K562 (cell line): ENCODE data around the gene CDH18. TPM values are rescaled to one million over a fixed set of nuclear protein-coding genes. Genes with fewer than 3 reads are reported as not detected.
A peak's percentile ranks its signal among the peaks of the same experiment; 100 is the strongest.

Experiments
- ATAC-seq: fragments of 200-7000 bp; cut with Tn5 transposase; 3 replicates; pipeline ENCODE4 v1.9.1; 2020; ENCODE audit warnings: moderate library complexity
- BruUV-seq: library from RNA; stranded (reverse); fragments of 400-500 nt; replicated peaks from 2 replicates; lab custom pipeline; 2021; lab: Mats Ljungman, UMichigan
- CTCF ChIA-PET: fragments of 300-600 bp; formaldehyde crosslinking; extraction: SDS; loops from one replicate; lab custom pipeline; 2021; ENCODE audit warnings: low intra/inter-chr PET ratio; lab: Yijun Ruan, JAX
- POLR2A ChIA-PET: fragments of 300-600, 350-650 bp; sonication (Branson Sonifier 250); formaldehyde crosslinking; extraction: SDS; loops from one replicate; lab custom pipeline; 2021; ENCODE audit warnings: antibody characterized with exemption, inconsistent platforms; lab: Yijun Ruan, JAX
- DNase-seq, 4 experiments: peaks; one replicate each; pipeline versions ENCODE4 v3.0.0 to v3.0.0-alpha.2; 2011 to 2018; ENCODE audit warnings: low spot score in 3 of 4, mixed read lengths in 3 of 4; ENCODE audit errors: extremely low read depth in 1 of 4
- FAIRE-seq: peaks from 2 replicates; lab custom pipeline; 2011; peaks lifted over from hg19 to GRCh38; lab: Jason Lieb, UNC
- H2AFZ ChIP-seq: 2 replicates; pipeline ENCODE4 v1.6.0; 2011; ENCODE audit warnings: low read depth, low read length, control low read depth, inconsistent platforms
- H3K27ac ChIP-seq: fragments of 200-600 bp; 3 replicates; pipeline ENCODE4 v1.8.0; 2011; ENCODE audit warnings: low read depth, mild to moderate bottlenecking, control low read depth, inconsistent platforms, low read length, moderate library complexity, mixed read lengths; ENCODE audit errors: extremely low read depth
- H3K27me3 ChIP-seq, 2 experiments: fragments of 300-600 bp in 1 of 2; 2 replicates in 1 of 2; 3 replicates in 1 of 2; pipeline versions ENCODE4 v1.6.0 to v1.8.0; 2011; ENCODE audit warnings: inconsistent platforms in 2 of 2, low read length in 2 of 2, mild to moderate bottlenecking in 1 of 2, mixed read lengths in 1 of 2, moderate library complexity in 1 of 2; ENCODE audit not compliant: control insufficient read depth in 2 of 2, insufficient read depth in 2 of 2
- H3K36me3 ChIP-seq: fragments of 300-600 bp; 3 replicates; pipeline ENCODE4 v1.8.0; 2011; ENCODE audit warnings: mild to moderate bottlenecking, low read length, inconsistent platforms; ENCODE audit not compliant: control insufficient read depth, insufficient read depth
- H3K4me1 ChIP-seq, 2 experiments: fragments of 200-600 bp in 1 of 2; replicated peaks in 1 of 2; 2 replicates in 1 of 2; 3 replicates in 1 of 2; pipeline versions ENCODE4 v1.5.1 to v1.8.0; 2011; ENCODE audit warnings: inconsistent platforms in 2 of 2, low read length in 2 of 2, mild to moderate bottlenecking in 1 of 2, mixed read lengths in 1 of 2, moderate library complexity in 1 of 2; ENCODE audit not compliant: control insufficient read depth in 2 of 2, insufficient read depth in 2 of 2
- H3K4me2 ChIP-seq: 2 replicates; pipeline ENCODE4 v1.6.1; 2011; ENCODE audit warnings: low read length, control low read depth, inconsistent platforms, mixed read lengths; ENCODE audit not compliant: insufficient read depth
- H3K4me3 ChIP-seq: fragments of 200-600 bp; sonication (generic), shearing (Covaris generic); 2 replicates; pipeline ENCODE4 v1.5.1; 2016; ENCODE audit warnings: control low read depth, inconsistent platforms
- H3K79me2 ChIP-seq: fragments of 200-600 bp; 3 replicates; pipeline ENCODE4 v1.8.0; 2011; ENCODE audit warnings: low read length, inconsistent platforms; ENCODE audit not compliant: control insufficient read depth, insufficient read depth
- H3K9ac ChIP-seq, 2 experiments: 2 replicates each; pipeline versions ENCODE4 v1.6.0 to v1.6.1; 2011; ENCODE audit warnings: low read depth in 2 of 2, low read length in 2 of 2, control low read depth in 1 of 2, inconsistent platforms in 1 of 2, mild to moderate bottlenecking in 1 of 2, mixed read lengths in 1 of 2; ENCODE audit not compliant: insufficient read depth in 1 of 2
- H3K9me1 ChIP-seq: one replicate; pipeline ENCODE4 v1.6.0; 2011; ENCODE audit warnings: inconsistent platforms, mild to moderate bottlenecking, low read length, moderate library complexity; ENCODE audit not compliant: control insufficient read depth, insufficient read depth
- H3K9me3 ChIP-seq: replicated peaks from 2 replicates; pipeline ENCODE4 v1.5.1; 2011; ENCODE audit warnings: low read depth, low read length, inconsistent platforms; ENCODE audit not compliant: control insufficient read depth, insufficient read depth
- H4K20me1 ChIP-seq: replicated peaks from 2 replicates; pipeline ENCODE4 v1.6.1; 2011; ENCODE audit warnings: low read length, inconsistent platforms, mixed read lengths; ENCODE audit not compliant: control insufficient read depth, insufficient read depth
- E2F3 ChIP-seq: fragments of 250-450 bp; sonication (Bioruptor Pico); IDR thresholded peaks from 2 replicates; pipeline ENCODE4 v1.4.0; 2020; ENCODE audit warnings: mild to moderate bottlenecking
- HMG20A ChIP-seq: fragments of 450-650 bp; formaldehyde crosslinking; conservative IDR thresholded peaks from 2 replicates; pipeline ENCODE4 v1.4.0; 2020; ENCODE audit warnings: mild to moderate bottlenecking, mixed read lengths
- ILK ChIP-seq: fragments of 450-650 bp; IDR thresholded peaks from 2 replicates; pipeline ENCODE4 v1.6.1; 2016; ENCODE audit warnings: missing genetic modification characterization, low read depth, mild to moderate bottlenecking, missing compliant biosample characterization, moderate library complexity, borderline replicate concordance
- KLF1 ChIP-seq: fragments of 450-650 bp; IDR thresholded peaks from 2 replicates; pipeline ENCODE4 v1.6.1; 2016; ENCODE audit warnings: missing genetic modification characterization, missing compliant biosample characterization
- L3MBTL2 ChIP-seq: fragments of 450-650 bp; IDR thresholded peaks from 2 replicates; pipeline ENCODE4 v1.6.1; 2016; ENCODE audit warnings: mild to moderate bottlenecking, moderate library complexity
- POLR2B ChIP-seq: fragments of 450-650 bp; IDR thresholded peaks from 2 replicates; pipeline ENCODE4 v1.6.1; 2018; ENCODE audit warnings: low read depth; ENCODE audit not compliant: partially characterized antibody
- PRDM10 ChIP-seq: fragments of 450-650 bp; IDR thresholded peaks from 2 replicates; pipeline ENCODE4 v1.6.1; 2018; ENCODE audit not compliant: partially characterized antibody
- SP2 ChIP-seq: IDR thresholded peaks from 2 replicates; pipeline ENCODE4 v1.6.1; 2011; ENCODE audit warnings: mild to moderate bottlenecking, low read depth, low read length, moderate library complexity; ENCODE audit not compliant: poor library complexity, severe bottlenecking; ENCODE audit errors: extremely low read depth
- SRSF7 ChIP-seq: fragments of 200-400 bp; formaldehyde crosslinking; optimal IDR thresholded peaks from 2 replicates; pipeline ENCODE3; 2017; ENCODE audit warnings: mild to moderate bottlenecking, low read depth, low read length
- TAF15 ChIP-seq: fragments of 200-400 bp; formaldehyde crosslinking; IDR thresholded peaks from 2 replicates; pipeline ENCODE4 v1.6.1; 2017; ENCODE audit warnings: mild to moderate bottlenecking, low read depth, low read length, moderate library complexity
- ZNF174 ChIP-seq: fragments of 250-450 bp; sonication (Bioruptor Pico); IDR thresholded peaks from 2 replicates; pipeline ENCODE4 v1.4.0; 2020; ENCODE audit warnings: mild to moderate bottlenecking
- WGBS: fragments of 100-300 bp; shearing (Covaris generic); methylation state at CpG from one replicate; pipeline ENCODE4 v1.1.6; 2016; ENCODE audit warnings: low coverage, mixed read lengths; ENCODE audit not compliant: insufficient coverage; ENCODE audit errors: missing lambda C conversion rate; 5-methylcytosine and 5-hydroxymethylcytosine counted together
- in situ Hi-C: fragments of 300-500 bp; cut with MboI; formaldehyde crosslinking; loops from 4 replicates; pipeline ENCODE4 v1.15.0; 2018; ENCODE audit warnings: inconsistent platforms, mixed read lengths
- intact Hi-C: fragments of 100-400 bp; cut with micrococcal nuclease; formaldehyde crosslinking; loops from 2 replicates; pipeline ENCODE4 v1.14.2; 2022
- polyA plus RNA-seq, 8 experiments: library from polyadenylated mRNA; depleted of rRNA in 4 of 8; stranded (reverse) in 5 of 8; unstranded in 3 of 8; fragments of >200 nt; fragmentation: Nextera tagmentation in 2 of 8; fragmentation: Illumina TruSeq in 1 of 8; extraction: Ambion mirVana in 2 of 8; extraction: Trizol in 1 of 8; gene quantifications; 2 replicates each; pipeline versions ENCODE4 v1.2.1 to v1.2.3, GENCODE V29; 2011 to 2014; ENCODE audit warnings: inconsistent platforms in 1 of 8, missing spikeins in 1 of 8
- total RNA-seq, 7 experiments: library from RNA; depleted of rRNA in 6 of 7; stranded (reverse); fragments of >200 nt in 6 of 7; fragmentation: Illumina TruSeq in 2 of 7; extraction: Trizol in 2 of 7; gene quantifications; 2 replicates each; pipeline versions ENCODE4 v1.2.1 to v1.2.3, GENCODE V29; 2011 to 2021; ENCODE audit warnings: low replicate concordance in 1 of 7
- TF ChIP-seq, protein P1 (sequence below): IDR thresholded peaks from 2 replicates; pipeline ENCODE4 v1.6.1; 2011; ENCODE audit warnings: borderline replicate concordance, low read depth, mild to moderate bottlenecking, moderate library complexity, low read length; ENCODE audit not compliant: insufficient read depth, poor library complexity, severe bottlenecking
- TF ChIP-seq, protein P2 (sequence below), 2 experiments: fragments of 250-450 bp in 1 of 2; fragments of 450-650 bp in 1 of 2; sonication (Bioruptor Pico) in 1 of 2; IDR thresholded peaks; 2 replicates each; pipeline versions ENCODE4 v1.6.1 to v1.8.0; 2016 to 2021; ENCODE audit warnings: mild to moderate bottlenecking in 2 of 2, moderate library complexity in 2 of 2, missing compliant biosample characterization in 1 of 2, missing genetic modification characterization in 1 of 2

The CDH18 gene
- total and polyA plus RNA-seq, 9 of the 15 experiments (the other 6 are each of a cell fraction or from before 2014, with no cell fraction given) = 0.18 to 1.4 (median 0.31) TPM

DNA sequence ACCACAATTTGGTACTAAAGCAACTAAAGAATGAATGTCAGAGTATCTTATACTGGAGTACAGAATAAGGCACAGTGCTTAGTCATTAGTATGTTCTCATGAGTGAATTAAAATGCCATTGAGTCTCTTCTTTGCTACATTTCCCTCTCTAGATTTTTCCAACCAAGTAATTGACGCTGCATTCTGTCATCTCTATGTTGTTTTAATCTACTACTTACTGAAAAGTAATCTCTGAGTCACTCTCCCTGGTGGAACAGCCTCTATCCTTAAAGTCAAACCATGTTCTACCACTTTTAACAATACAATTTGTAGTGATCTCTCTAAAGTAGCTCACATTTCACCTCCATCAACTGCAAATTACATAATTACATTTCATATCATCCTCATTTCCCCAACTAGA is 495.1 kb downstream of the CDH18 start (continued):
- TF ChIP-seq E2F3 (CRISPR knock-in tag) = no peak
- no peak for TF ChIP-seq SP2
- no peak for TF ChIP-seq L3MBTL2
- TF ChIP-seq SRSF7 = no peak
- no peak for TF ChIP-seq ILK (tag)
- TF ChIP-seq, protein P1, sequence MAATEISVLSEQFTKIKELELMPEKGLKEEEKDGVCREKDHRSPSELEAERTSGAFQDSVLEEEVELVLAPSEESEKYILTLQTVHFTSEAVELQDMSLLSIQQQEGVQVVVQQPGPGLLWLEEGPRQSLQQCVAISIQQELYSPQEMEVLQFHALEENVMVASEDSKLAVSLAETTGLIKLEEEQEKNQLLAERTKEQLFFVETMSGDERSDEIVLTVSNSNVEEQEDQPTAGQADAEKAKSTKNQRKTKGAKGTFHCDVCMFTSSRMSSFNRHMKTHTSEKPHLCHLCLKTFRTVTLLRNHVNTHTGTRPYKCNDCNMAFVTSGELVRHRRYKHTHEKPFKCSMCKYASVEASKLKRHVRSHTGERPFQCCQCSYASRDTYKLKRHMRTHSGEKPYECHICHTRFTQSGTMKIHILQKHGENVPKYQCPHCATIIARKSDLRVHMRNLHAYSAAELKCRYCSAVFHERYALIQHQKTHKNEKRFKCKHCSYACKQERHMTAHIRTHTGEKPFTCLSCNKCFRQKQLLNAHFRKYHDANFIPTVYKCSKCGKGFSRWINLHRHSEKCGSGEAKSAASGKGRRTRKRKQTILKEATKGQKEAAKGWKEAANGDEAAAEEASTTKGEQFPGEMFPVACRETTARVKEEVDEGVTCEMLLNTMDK = no peak
- no peak for TF ChIP-seq HMG20A (CRISPR knock-in tag)

- no peaks in the 10 kb centered on the region for H3K9me1 ChIP-seq
- CTCF ChIA-PET = no interaction called here
- no peak overlapping the region for H3K4me3 ChIP-seq
- H3K4me1 ChIP-seq = no peaks in the 10 kb centered on the region
- in situ Hi-C loops = no loop called here
- H3K79me2 ChIP-seq = no peaks in the 10 kb centered on the region
- H3K9me3 ChIP-seq = no peaks in the 10 kb centered on the region
- H2AFZ ChIP-seq = no peak overlapping the region
- H3K27ac ChIP-seq = no peak overlapping the region
- no peaks in the 10 kb centered on the region; a peak in 1 of 5 replicates for H3K27me3 ChIP-seq
- POLR2A ChIA-PET = interaction anchor here (1.4 kb wide), 1 partner anchor 8 kb away, joined by 3 read pairs; no protein-coding TSS in a partner anchor
- H3K4me2 ChIP-seq = no peak overlapping the region
- intact Hi-C loops = no loop called here
- no TSS peak for BruUV-seq
- ATAC-seq (no peak), FAIRE-seq (peak; percentile 49), DNase-seq (no peak)
- WGBS = 8% methylated on average over 3 of the region's 3 CpGs
- H4K20me1 ChIP-seq = no peaks in the 10 kb centered on the region
- no peaks in the 10 kb centered on the region for H3K36me3 ChIP-seq
- TF ChIP-seq TAF15 = no peak
- no peak for TF ChIP-seq KLF1 (tag)
- TF ChIP-seq, protein P2, sequence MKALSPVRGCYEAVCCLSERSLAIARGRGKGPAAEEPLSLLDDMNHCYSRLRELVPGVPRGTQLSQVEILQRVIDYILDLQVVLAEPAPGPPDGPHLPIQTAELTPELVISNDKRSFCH (CRISPR knock-in tag; IDR thresholded peaks at IDR 0.05) = no peak
- TF ChIP-seq, protein P2 (tag; IDR thresholded peaks at IDR 0.05) = no peak
- TF ChIP-seq POLR2B = no peak
- TF ChIP-seq ZNF174 = no peak
- TF ChIP-seq PRDM10 = no peak
- H3K9ac ChIP-seq = no peak overlapping the region
Measured at GRCh38 chr5:19488786-19489185, 499.2 kb downstream of the CDH18 start.
